Glutamatergic neuron (in vitro differentiated cells): ENCODE results near the gene FCHO1. TPM values are rescaled to one million over a fixed set of nuclear protein-coding genes. Genes with fewer than 3 reads are reported as not detected.

Experiments
- DNase-seq: peaks from one replicate; pipeline ENCODE4 v3.0.0; 2022
- H3K27ac Mint-ChIP-seq: one replicate; pipeline ENCODE4 v1.8.0; 2020; ENCODE audit warnings: mild to moderate bottlenecking, mixed read lengths, inconsistent platforms; ENCODE audit not compliant: unreplicated experiment
- H3K27me3 Mint-ChIP-seq: one replicate; pipeline ENCODE4 v1.8.0; 2020; ENCODE audit warnings: mild to moderate bottlenecking, moderate library complexity, mixed read lengths, inconsistent platforms; ENCODE audit not compliant: unreplicated experiment
- H3K36me3 Mint-ChIP-seq: one replicate; pipeline ENCODE4 v1.8.0; 2020; ENCODE audit warnings: mild to moderate bottlenecking, mixed read lengths, inconsistent platforms; ENCODE audit not compliant: unreplicated experiment
- H3K4me1 Mint-ChIP-seq: one replicate; pipeline ENCODE4 v1.8.0; 2020; ENCODE audit warnings: mild to moderate bottlenecking, low read depth, mixed read lengths, inconsistent platforms; ENCODE audit not compliant: unreplicated experiment
- H3K4me3 Mint-ChIP-seq: one replicate; pipeline ENCODE4 v1.8.0; 2020; ENCODE audit warnings: mild to moderate bottlenecking, mixed read lengths, inconsistent platforms; ENCODE audit not compliant: unreplicated experiment
- H3K9me3 Mint-ChIP-seq: one replicate; pipeline ENCODE4 v1.8.0; 2020; ENCODE audit warnings: mild to moderate bottlenecking, moderate library complexity, mixed read lengths, inconsistent platforms; ENCODE audit not compliant: unreplicated experiment
- CTCF ChIP-seq: fragments of 200-600 bp; sonication (generic); IDR thresholded peaks from one replicate; pipeline ENCODE4 v1.5.0; 2021; ENCODE audit not compliant: partially characterized antibody, unreplicated experiment
- total RNA-seq: library from RNA; stranded (reverse); fragmentation: NEBNext Ultra II Directional; extraction: Animal tissue kit (Norgen Biotek cat#: 25700); gene quantifications from one replicate; pipeline ENCODE4 v1.2.1, GENCODE V29; 2021; ENCODE audit not compliant: unreplicated experiment

FCHO1 gene
- total RNA-seq, 1 donor from 2014 or later = 45.2 TPM

GRCh38 chr19:17826508-17827056 is 75.3 kb downstream of the FCHO1 start:
- no peak overlapping the region for H3K27ac Mint-ChIP-seq
- no peaks in the 10 kb centered on the region for H3K9me3 Mint-ChIP-seq
- no peak for TF ChIP-seq CTCF
- H3K27me3 Mint-ChIP-seq = peaks cover 10% of the 10 kb centered on the region
- no peaks in the 10 kb centered on the region for H3K4me1 Mint-ChIP-seq
- DNase-seq = no peak
- no peaks in the 10 kb centered on the region for H3K36me3 Mint-ChIP-seq
- H3K4me3 Mint-ChIP-seq = no peak overlapping the region

- peak overlapping the region; percentile 85 for H3K27ac Mint-ChIP-seq
Measured at GRCh38 chr19:17829855-17830566, 78.7 kb downstream of the FCHO1 start.

GRCh38 chr19:17830567-17831418 is 79.5 kb downstream of the FCHO1 start:
- Mint-ChIP-seq H3K4me1 (no peaks in the 10 kb centered on the region), H3K36me3 (peaks cover 7% of the 10 kb centered on the region), H3K4me3 (peak overlapping the region; percentile 85), H3K27ac (peak overlapping the region; percentile 85), H3K9me3 (peaks cover 3% of the 10 kb centered on the region), H3K27me3 (peaks cover 16% of the 10 kb centered on the region)
- no peak for TF ChIP-seq CTCF
- peak; percentile 93 for DNase-seq

More at GRCh38 chr19:17829855-17830566, 78.7 kb downstream of the FCHO1 start:
- peak; percentile 73 for DNase-seq
- H3K9me3 Mint-ChIP-seq = peaks cover 2% of the 10 kb centered on the region
- H3K36me3 Mint-ChIP-seq = peaks cover 3% of the 10 kb centered on the region
- no peak for TF ChIP-seq CTCF
- H3K4me1 Mint-ChIP-seq = no peaks in the 10 kb centered on the region
- peak overlapping the region; percentile 85 for H3K4me3 Mint-ChIP-seq
- peaks cover 11% of the 10 kb centered on the region for H3K27me3 Mint-ChIP-seq

- Mint-ChIP-seq H3K9me3 (peaks cover 5% of the 10 kb centered on the region), H3K27ac (no peak overlapping the region), H3K4me1 (no peaks in the 10 kb centered on the region), H3K4me3 (peak overlapping the region; percentile 59), H3K36me3 (peaks cover 7% of the 10 kb centered on the region), H3K27me3 (peaks cover 16% of the 10 kb centered on the region)
- no peak for TF ChIP-seq CTCF
- no peak for DNase-seq
Measured at GRCh38 chr19:17831419-17831888, 80.2 kb downstream of the FCHO1 start.
